ENCODE data around the gene NKX3-2.

NKX3-2 gene

GRCh38 chr4:13546142-13546940 is 2.0 kb upstream of the NKX3-2 start:
- no peak for DNase-seq (ENCODE audit: low read depth in 2 of 3, low spot score in 2 of 3)

DNA sequence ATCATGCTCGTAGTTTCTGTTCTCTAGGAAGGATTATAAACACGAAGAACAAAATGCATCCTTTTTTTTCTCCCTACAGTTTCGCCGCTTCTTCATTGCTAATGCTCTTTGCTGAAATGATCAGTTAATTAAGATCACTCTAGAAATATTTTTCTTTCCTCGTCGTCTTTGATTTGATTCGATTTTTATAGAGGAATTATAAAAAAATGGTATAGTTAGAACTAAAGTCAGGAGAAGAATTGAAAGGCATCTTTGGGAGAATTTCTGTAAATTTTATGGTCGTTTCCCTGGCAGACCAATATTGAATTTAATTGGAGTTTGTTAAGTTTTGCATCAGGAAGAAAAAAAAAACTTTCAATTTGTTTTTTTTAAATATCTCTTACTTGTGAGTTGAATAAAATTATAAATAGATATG is 1.1 kb upstream of the NKX3-2 start:
- no peak for DNase-seq (ENCODE audit: low read depth in 2 of 3, low spot score in 2 of 3)

- no peak for DNase-seq (ENCODE audit: low read depth in 2 of 3, low spot score in 2 of 3)
These were observed 492 bp upstream of the NKX3-2 start for GRCh38 chr4:13544606-13545393.

DNA sequence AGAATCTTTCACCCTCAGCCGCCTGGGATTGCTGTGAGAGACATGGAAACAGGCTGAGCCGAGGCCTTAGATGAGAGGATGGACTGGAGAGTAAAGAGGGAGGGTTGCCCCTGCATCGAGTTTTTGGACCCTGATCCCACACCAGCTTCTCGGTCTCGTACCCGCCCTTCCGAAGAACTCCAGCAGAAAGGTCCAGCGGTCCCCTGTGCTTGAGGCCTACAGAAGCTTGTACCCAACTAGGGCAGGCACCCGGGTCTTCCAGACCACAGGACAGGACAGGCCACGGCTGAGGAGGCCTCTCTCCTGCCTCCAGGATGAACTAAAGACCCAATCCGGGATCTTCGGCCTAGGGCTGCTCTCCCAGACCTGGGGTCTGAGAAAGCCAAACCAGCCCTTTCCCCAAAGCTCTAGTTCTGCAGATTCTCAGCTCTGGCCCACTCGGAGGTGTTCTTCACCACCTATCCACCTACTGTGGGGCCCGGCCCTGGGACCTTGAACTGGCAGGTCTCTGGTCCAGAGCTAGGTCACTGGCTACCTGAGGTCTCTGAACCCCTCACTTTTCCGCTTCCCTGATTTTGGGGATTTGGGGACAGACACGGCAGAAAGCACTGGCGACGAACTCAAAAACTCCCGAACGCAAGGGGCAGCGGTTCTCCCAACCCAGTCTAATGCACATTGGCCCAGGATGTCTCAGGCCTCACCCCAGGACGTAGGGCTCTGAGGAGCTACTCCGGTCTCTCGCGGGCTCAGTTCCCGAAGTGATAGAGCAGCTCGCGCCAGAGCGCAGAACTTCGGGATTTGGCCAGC is 1.1 kb downstream of the NKX3-2 start:
- no peak for DNase-seq (ENCODE audit: low read depth in 2 of 3, low spot score in 2 of 3)

DNA sequence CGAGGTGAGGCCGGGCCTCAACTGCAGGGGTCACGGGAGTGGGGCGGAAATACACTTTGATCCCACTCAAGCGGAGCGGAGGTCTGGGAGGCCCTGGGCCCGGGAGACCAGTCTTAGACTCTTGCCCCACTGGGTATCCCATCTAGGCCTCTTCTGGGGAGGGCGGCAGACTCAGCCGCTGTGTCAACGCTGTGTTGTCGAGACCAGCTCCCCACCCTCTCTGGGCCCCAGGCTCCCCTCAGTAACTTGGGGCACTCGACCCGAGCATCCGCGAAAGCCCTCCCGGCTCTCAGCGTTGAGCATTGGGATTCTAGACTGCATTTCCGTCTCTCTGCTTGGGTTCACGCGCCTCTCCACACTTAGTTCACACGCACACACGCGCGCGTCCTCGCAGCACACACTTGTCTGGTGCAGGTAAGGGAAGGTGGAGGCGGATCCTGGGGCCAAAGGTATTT is 1.7 kb downstream of the NKX3-2 start:
- no peak for DNase-seq (ENCODE audit: low read depth in 2 of 3, low spot score in 2 of 3)

GRCh38 chr4:13541720-13542576 is 2.4 kb downstream of the NKX3-2 start:
- DNase-seq (ENCODE audit: low read depth in 2 of 3, low spot score in 2 of 3) = no peak

DNA sequence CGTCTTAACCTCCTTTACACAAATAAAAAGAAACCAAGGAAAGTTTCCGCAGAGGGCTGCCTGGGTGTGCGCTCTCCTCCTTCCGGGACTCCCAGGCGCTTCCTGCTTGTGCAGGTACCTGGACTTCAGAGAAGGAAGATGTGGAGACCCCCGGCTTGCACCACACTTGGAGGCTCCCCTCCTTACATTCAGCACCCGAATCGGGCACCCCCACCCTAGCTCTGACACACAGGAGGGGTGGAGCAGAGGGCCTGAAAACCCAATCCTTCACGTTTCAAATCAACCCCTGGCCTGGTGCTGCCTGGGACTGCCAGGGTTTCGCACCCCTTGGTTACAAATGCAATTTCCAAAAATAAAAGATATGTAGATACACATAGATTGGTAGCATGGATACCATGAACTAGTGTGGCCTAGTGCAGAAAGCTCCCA is 3.1 kb downstream of the NKX3-2 start:
- no peak for DNase-seq (ENCODE audit: low read depth in 2 of 3, low spot score in 2 of 3)

DNA sequence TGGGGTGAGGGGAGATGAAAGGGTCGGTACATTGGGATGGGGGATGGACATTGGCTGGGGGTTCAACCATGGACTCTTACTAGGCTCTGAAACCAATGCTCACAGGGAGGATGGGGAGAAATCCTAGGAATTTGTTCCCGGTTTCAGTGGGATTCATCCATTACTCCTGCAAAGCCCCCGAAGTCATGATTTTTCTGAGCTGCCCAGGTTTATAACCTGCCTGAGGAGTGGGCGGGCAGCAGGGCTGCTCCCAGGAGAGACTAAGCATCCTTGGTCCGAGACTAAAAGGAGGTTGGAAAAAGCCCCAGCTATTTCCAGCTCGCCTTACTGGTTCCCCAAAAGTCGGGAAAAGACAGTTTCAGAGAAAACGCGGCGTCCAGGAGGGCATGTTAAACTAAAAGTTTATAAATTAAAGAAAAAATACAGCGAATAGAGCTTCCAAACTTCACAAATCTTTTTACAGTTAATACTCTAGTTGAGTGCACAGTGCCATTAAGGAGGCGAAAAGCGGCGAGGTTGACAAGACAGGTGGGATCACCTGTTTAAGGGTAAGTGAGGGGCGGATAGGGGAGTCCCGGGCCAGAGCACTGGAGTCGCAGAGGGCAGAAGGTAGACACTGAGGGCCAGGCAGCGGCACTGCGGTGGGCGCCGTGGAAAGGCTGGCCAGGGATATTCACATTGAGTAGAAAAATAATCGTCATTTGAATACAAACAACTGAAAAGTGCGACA is 3.7 kb downstream of the NKX3-2 start:
- no peak for DNase-seq (ENCODE audit: low read depth in 2 of 3, low spot score in 2 of 3)

GRCh38 chr4:13539619-13540445 is 4.5 kb downstream of the NKX3-2 start:
- DNase-seq (ENCODE audit: low read depth in 2 of 3, low spot score in 2 of 3) = no peak

DNA sequence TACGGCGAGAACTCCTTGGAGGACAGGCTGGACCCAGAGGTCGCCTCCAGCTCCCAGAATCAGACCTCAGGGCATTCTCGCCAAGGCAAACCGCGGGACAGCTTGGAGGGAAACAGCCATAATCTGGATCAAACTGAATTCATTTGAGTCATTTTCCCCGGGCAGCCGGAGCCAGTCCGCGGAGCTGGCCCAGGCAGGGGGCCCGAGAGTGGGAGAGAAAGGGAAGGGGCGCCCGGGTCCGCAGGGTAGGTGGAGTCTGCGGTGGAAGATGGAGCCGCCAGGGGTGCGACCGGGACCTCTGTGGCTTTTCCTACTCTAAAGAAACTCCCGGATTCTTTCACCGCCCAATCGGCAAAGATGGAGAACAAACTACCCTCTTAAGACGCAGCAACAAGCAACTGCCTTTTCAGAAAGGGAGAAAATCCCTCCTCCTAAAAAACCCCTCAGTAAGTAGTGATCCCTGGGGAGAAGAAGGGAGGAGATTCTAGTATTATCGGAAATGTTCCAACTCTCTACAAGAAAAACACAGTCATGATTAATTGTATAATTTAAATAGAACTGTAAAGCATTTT is 5.2 kb downstream of the NKX3-2 start:
- no peak for DNase-seq (ENCODE audit: low read depth in 2 of 3, low spot score in 2 of 3)

DNA sequence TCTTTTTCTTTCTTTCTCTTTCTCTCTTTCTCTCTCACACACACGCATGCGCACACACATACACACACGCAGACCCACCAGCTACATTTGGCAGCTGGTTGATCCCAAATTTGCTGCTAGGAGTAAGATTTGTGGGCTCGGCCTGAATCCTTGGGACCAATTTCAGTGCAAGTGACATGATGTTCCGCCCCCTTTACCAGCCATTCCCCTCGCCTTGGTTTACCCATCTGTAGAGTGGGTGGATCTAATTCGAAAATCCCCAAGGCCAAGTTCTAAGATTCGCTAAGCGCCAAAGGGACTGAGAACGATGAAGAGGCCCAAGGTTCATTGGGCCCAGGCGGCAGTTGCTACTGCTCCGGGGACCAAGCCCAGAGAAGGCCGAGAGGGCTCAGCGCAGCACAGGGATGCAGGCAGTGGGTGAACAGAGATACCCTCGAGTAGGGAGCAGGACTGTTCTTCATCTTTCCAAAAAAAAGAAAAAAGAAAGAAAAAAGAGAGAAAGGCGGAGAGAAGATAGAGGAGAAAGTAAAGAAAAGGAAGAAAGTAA is 5.8 kb downstream of the NKX3-2 start:
- no peak for DNase-seq (ENCODE audit: low read depth in 2 of 3, low spot score in 2 of 3)

- no peak for DNase-seq (ENCODE audit: low read depth in 2 of 3, low spot score in 2 of 3)
These were observed 6.5 kb downstream of the NKX3-2 start for GRCh38 chr4:13537832-13538177.

DNA sequence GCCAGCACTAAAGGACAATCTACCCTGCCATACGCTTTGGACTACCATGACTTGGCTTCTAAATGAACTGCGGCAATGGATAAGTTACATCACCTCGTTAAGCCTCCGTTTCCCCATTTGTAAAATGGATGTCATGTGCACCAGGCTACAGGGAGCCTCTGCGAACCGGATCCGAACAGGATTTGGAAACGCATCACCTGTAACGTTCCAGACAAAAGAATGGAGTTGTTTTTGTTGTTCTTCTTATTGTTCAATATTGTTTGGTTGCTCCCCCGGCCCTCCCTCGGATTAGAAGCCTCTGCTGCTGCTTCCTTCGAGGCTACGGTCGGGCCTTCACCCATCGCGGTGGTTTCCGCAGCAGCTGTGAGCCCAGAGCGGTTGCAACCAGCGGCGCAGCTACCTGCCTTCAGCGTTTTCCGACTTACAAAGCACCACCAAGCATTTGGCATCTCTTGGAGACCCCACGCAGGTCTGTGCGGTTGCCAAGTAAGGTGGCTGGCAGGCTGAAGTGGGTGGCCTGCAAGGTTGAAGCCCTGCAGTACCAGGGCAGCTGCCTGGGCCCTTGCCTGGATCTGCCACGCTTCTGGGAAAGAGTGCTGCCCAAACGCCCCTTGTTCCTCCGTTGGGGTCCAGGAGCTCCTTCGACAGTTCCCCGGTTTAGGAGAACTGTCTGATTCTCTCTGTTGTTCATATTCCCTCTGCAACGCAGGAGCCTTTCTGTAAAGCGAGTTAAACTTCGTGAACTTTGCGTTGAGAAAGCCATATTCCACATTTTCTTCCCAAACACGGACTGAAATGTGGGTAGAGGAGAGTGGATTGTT is 7.1 kb downstream of the NKX3-2 start:
- no peak for DNase-seq (ENCODE audit: low read depth in 2 of 3, low spot score in 2 of 3)

GRCh38 chr4:13536607-13537006 is 7.7 kb downstream of the NKX3-2 start:
- DNase-seq (ENCODE audit: low read depth in 2 of 3, low spot score in 2 of 3) = no peak

GRCh38 chr4:13535708-13536361 is 8.5 kb downstream of the NKX3-2 start:
- DNase-seq (ENCODE audit: low read depth in 2 of 3, low spot score in 2 of 3) = no peak

DNA sequence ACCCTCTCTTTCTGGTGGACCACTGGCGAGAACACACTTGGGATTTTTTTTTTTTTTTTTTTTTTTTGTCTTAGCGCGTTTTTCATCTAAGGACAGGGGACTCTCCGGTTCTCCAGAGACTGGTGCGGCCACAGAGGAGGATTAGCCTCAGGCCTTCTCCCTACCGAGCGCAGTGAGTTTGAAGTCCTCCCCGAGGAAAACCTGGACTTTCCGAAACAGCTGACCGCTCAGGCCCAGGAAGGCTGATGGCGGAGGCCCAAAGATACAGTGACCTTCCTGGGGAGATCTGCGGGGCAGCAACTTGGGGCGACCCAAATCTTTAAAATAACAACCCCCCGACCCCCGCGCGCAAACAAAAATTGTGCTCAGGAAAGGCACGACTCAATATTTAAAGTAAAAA is 9.2 kb downstream of the NKX3-2 start:
- no peak for DNase-seq (ENCODE audit: low read depth in 2 of 3, low spot score in 2 of 3)

All from activated CD8-positive, alpha-beta memory T cell treated with anti-CD3 and anti-CD28 coated beads for 48 hours (primary cell).